ENCODE results near the gene SETD5. TPM values are rescaled to one million over a fixed set of nuclear protein-coding genes. Genes with fewer than 3 reads are reported as not detected.

Gene SETD5
- total RNA-seq, 2 experiments from 2014 or later: 118 to 128 TPM

GRCh38 chr3:9525078-9525477 is 127.7 kb downstream of the SETD5 start:
- H3K27me3 Mint-ChIP-seq: peaks cover 24% of the 10 kb centered on the region
- H3K4me1 Mint-ChIP-seq (ENCODE audit: low read depth): no peaks in the 10 kb centered on the region
- no peak for ATAC-seq
- no peak overlapping the region for H3K4me3 Mint-ChIP-seq
- POLR2A ChIA-PET: no interaction called here
- H3K36me3 Mint-ChIP-seq (ENCODE audit: low read depth): no peaks in the 10 kb centered on the region
- no peak for TF ChIP-seq CTCF (IDR thresholded peaks at IDR 0.05)
- no peak overlapping the region for H3K27ac Mint-ChIP-seq
- DNase-seq: no peak
- H3K9me3 Mint-ChIP-seq: no peaks in the 10 kb centered on the region
- CTCF ChIA-PET: no interaction called here
- intact Hi-C loops (cut with micrococcal nuclease): no loop called here

Other genes starting within 250 kb of the SETD5 start
- 1 to 10 TPM; 1.8 to 2.5 TPM for gene SRGAP3, start 148.0 kb upstream of the SETD5 start, total RNA-seq
- 10 to 100 TPM; 62.9 to 66.3 TPM for gene THUMPD3, start 34.6 kb upstream of the SETD5 start, total RNA-seq
- not detected for gene LHFPL4, start 156.2 kb downstream of the SETD5 start, total RNA-seq